ENCODE data around the gene FBXW8.

FBXW8 gene

DNA sequence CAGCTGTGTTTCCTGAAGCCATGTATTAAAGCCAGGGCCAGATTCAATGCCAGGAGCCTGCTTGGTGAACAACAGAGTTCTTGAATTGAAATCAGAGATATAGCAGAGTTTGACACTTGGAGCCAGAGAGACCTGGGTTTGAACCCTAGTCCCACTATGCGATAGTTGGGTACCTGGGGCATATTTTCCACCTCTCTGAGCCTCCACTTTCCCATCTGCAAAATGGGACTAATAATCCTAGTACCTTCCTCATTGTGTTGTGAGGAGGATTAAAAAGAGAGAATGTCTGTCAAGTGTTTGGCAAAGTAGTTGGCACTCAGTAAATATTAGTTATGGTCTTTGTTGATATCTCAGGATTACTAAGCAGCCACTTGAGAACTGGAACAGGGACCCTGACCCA lies 23.5 kb upstream of the FBXW8 start:
- no peak for DNase-seq (ENCODE audit: low read depth in 2 of 2)

DNA sequence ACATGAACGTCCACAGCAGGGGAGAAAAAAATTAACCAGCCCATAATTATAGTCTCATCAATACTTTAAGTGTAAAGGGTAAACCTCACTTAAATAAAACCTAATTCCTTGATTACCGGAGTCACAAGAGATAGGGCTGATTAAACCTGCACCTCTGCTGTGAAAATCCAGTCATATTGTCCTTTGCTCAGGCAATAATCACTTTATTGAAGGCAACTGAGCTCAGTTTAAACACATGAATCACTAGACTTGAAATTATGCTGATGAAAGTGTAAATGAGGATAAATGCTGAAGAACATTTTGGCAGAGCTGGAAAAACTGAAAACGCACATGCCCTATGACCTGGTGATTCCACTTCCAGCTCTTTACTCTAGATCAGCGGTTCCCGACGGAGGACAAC lies 22.9 kb upstream of the FBXW8 start:
- DNase-seq (ENCODE audit: low read depth in 2 of 2), result no peak

DNA sequence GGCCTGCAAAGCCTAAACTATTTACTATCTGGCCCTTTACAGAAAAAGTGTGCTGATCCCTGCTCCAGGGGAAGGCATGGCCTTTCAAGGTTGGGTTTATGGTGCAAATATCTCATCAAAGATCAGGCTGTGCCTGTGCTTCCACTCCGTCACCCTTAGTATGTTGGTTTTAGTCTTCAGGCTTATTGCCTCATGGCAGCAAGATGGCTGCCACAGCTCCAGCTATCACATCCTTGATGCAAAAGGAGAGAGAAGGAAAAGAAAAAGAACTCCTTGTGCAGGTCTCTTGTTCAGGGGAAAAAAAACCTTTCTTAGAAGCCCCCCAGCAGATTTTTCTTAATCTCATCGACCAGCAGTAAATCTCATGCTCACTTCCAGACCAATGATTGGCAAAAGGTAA lies 20.4 kb upstream of the FBXW8 start:
- no peak for DNase-seq (ENCODE audit: low read depth in 2 of 2)

DNA sequence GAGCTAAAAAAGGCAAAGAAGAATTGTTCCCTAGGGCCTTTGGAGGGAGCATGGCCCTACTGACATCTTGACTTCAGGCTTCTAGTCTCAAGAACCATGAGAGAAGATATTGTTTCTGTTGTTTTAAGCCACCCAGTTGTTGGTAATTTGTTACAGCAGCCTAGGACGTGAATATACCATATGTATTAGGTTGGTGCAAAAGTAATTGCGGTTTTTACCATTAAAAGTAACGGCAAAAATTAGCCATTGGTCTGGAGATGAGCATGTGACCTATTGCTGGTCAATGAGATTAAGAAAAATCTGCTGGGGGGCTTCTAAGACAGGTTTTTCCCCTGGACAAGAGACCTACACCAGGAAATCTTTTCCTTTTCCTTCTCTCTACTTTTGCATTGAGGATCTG lies 19.7 kb upstream of the FBXW8 start:
- DNase-seq (ENCODE audit: low read depth in 2 of 2), result no peak

DNA sequence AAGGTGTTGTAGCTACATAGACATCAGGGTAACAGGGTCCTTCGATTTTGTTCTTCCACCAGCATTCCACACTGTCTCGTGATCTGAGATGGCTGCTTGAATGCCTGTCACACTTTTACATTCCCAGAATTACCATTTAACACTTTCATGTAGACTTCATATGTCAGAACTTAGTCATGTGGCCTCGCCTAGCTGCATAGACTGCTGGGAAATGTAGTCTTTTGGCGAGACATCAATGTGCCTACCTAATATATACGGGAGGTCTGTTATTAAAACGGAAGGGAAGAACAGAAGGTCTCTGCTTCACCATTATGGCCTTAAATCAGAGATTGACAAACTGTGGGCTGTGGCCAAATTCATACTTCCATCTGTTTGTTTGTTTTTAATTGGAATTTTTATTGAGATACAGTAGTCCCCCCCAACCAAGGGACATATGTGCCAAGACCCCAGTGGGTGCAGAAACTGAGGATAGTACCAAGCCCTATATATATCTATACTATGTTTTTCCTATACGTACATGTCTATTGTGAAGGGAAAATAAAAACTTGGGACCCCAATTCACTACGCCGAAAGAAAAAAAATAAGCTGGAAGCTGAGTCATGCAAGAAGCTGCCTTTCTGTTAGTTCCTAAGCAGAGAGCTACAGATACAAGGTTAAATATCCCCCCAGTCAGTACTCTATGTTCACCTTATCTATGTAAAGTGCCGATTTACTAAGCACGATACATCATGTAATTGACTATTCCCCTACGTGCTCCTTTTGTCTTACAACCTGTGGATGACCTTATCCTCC lies 18.2 kb upstream of the FBXW8 start:
- no peak for DNase-seq (ENCODE audit: low read depth in 2 of 2)

DNA sequence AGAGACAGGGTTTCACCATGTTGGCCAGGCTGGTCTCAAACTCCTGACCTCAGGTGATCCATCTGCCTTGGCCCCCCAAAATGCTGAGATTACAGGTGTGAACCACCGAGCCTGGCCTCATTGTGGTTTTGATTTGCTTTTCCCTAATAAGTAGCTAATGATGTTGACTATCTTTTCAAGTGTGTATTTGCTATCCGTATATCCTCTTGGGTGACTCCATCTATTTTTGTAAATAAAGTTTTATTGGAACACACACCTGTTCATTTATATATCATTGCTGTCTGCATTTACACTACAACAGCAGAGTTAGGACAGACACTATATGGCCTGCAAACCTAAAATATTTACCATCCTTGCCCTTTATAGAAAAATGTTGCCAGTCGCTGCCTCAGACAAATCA lies 15.8 kb upstream of the FBXW8 start:
- DNase-seq (ENCODE audit: low read depth in 2 of 2), result no peak

DNA sequence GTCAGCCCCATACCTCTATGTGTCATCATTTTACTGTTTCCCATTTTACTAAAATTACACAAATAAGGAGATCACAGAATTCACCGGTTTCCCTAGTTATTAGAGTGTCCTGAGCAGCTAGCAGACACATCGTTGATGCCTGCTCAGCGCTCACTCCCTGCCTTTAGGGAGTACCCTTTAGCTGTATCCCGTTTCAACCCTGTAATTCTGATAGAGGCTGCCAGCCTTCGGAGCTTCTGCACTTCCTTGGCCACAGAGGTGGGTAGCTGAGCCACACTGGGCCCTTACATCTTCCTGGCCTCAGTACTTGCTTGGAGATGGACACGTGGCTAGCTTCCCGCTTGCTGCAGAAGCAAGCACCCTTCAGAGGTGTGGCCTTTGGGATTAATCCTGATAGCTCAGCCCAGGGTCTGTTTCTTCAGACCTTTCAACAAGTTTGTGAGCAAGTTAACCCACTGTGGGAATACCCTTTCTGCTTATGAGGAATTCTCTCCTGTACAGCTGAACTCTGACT lies 14.3 kb upstream of the FBXW8 start:
- DNase-seq (ENCODE audit: low read depth in 2 of 2), result no peak

DNA sequence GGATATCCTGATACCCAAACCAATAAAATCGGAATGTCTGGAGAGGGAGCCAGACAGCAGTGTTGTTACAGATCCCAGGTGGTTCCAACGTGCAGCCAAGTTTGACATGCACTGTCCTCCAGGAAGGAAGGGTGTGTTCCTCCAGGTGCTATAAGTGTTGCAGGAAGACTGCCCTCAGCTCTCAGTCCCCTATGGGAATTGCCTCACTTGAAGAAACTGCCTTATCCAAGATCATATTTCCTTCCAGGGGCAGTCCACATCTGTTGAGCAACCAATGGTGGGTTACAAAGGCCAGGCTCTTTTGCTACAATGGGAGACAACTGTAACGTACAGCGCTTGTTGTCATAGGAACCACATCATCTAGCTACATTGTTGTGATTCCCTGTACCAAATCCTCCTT lies 13.3 kb upstream of the FBXW8 start:
- DNase-seq (ENCODE audit: low read depth in 2 of 2), result no peak

DNA sequence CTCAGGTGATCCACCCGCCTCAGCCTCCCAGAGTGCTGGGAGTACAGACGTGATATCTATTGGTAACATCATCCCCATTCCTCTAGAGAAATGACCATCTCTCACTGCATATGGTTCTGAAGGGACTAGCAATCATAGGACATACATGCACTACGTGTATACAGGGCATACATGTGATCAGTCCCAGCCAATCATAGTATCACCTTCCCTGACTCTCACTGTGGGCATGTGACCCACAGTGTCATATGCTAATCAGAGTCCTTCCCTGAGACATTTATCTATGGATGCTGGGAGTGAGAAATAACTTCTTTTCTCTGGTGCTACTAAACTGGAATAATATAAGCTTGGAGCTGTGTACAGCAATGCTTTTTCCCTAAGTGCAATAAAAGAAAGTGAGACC lies 12.1 kb upstream of the FBXW8 start:
- no peak for DNase-seq (ENCODE audit: low read depth in 2 of 2)

DNA sequence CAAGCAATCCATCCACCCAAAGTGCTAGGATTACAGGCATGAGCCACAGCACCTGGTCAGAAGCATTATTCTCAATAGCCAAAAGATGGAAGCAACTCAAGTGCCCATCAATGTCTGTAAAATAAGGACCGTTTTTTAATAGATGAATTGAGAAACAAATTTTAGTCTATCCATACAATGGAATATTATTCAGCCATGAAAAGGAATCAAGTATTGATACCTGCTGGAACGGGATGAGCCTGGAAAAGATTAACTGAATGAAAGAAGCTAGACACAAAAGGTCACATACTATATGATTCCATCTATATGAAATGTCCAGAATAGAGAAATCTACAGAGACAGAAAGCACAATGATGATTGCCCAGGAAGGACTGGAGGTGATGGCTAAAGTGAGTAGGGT lies 9.1 kb upstream of the FBXW8 start:
- no peak for DNase-seq (ENCODE audit: low read depth in 2 of 2)

DNA sequence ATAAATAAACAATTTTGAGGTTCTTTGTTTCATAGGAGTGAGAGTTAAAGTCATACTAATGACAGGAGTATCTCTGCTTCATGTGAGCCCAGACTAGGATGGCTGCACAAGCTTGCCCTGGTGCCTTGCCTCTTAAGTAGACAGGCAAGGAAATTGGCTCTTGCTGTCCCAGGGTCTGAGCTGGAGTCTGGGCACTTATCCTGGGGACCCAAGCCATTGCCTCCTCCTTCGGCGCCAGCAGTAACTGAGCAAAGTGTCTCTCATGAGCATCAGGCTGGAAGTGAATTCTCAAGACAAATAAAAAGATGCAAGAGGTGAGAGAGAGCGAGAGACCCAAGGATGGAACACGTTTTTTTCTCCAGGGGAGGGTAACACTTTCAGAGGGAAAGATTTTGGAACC lies 6.9 kb upstream of the FBXW8 start:
- no peak for DNase-seq (ENCODE audit: low read depth in 2 of 2)

DNA sequence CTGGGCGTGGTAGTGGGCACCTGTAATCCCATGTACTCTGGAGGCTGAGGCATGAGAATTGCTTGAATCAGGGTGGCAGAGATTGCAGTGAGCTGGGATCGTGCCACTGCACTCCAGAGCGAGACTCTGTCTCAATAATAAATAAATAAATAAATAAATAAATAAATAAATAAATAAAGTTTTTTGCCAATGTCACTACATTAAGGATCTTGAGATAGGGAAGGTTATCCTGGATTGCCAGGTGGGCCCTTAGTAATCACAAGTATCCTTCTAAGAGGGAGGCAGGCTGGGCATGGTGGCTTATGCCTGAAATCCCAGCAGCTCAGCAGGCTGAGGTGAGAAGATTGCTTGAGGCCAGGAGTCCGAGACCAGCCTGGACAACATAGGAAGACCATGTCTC lies 4.5 kb upstream of the FBXW8 start:
- no peak for DNase-seq (ENCODE audit: low read depth in 2 of 2)

DNA sequence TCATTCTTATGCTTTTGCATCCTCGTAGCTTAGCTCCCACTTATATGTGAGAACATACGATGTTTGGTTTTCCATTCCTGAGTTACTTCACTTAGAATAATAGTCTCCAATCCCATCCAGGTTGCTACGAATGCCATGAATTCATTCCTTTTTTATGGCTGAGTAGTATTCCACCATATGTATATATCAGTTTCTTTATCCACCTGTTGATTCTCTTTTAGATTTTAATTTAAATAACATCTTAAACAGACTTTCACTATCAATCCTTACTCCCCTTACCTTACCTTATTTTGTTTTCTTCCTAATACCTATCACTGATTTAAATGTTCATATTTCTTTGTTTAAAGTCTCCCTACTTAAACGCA lies 488 bp upstream of the FBXW8 start:
- no peak for DNase-seq (ENCODE audit: low read depth in 2 of 2)

DNA sequence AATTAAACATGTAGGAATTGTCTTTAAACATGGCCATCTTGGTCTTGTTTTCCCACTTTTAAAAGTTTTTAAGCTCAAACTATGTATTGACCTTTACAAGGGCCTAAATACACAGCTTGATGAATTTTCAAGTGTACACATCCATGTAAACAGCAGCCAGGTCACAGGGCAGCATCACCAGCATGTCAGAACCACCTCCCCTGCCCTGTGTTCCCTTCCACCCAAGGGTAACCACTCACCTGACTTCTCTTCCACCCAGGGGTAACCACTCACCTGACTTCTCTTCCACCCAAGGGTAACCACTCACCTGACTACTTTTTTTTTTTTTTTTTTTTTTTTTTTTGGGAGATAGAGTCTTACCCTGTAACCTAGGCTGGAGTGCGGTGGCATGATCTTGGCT lies 4.6 kb downstream of the FBXW8 start:
- DNase-seq (ENCODE audit: low read depth in 2 of 2), result no peak

DNA sequence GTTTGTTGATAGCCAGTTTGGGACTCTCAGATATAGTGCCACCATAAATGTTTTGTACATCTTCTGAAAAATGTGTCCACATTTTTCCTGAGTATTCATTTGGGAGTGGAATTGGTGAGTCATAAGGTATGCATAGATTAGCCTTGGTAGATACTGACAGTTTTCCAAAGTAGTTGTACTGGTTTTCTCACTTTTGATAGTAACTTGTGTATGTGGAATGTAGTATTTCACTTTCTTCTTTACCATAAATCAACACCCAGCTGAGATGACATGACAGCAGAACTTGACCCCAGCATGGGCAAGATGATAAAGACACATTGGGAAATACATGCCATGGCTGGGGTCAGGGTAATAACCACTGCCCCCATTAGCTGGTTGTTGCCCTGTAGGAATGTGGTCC lies 5.4 kb downstream of the FBXW8 start:
- DNase-seq (ENCODE audit: low read depth in 2 of 2), result no peak

DNA sequence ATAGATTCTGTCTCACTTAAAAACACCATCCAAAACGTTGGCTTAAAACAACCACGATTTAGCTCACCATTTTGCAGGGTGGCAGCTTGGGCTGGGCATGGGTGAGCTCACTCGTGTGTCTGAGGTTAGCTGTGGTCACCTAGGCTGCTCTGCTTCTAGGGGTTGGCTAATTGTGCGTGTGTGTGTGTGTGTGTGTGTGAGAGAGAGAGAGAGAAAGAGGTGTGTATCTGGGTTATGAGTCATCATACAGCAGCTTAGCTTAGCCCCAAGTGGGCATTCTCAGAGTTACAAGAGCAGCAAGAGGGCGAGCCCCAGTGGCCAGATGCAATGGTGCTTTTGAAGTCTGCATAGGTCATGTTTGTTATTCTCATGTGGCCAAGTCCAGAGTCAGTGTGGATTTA lies 6.0 kb downstream of the FBXW8 start:
- DNase-seq (ENCODE audit: low read depth in 2 of 2), result peak in 1 of 2 donors; percentile 11

DNA sequence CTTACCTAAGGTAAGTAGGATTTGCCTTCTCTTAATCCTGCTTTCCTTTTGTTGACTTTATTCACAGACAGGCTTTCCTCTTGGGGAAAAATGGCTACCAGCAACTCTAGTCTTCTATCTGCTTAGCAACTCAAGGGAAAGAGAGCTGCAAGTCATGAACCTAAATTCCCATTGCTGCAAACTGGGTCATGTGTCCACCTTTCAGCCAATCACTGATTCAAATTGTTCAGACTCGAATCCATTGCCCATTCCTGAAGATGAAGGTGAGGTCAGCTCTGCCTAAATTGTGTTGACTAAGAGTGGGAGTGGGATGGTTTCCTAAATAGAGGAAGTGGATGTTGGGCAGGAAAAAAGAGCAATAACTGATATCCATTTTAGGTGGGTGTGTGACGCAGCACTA lies 7.7 kb downstream of the FBXW8 start:
- DNase-seq (ENCODE audit: low read depth in 2 of 2), result no peak

DNA sequence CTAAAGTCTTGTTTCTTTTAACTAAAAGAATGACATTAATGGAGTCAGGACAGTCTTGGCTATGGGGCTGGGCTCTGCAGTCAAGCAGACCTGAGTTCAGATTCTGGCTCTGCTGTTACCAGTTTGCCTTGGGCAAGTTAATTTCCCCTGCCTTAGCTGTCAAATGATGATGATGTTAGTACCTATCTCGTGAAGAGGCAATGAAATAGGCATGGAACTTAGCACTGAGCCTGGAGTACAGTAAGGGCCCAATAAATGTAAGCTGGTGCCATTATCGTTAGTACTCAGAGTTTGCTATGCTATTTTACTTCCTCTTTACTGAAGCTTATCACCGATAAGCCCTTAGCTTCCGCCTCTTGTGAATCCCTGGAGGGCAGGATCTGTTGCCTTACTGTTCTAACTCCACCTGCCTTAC lies 8.5 kb downstream of the FBXW8 start:
- DNase-seq (ENCODE audit: low read depth in 2 of 2), result no peak

DNA sequence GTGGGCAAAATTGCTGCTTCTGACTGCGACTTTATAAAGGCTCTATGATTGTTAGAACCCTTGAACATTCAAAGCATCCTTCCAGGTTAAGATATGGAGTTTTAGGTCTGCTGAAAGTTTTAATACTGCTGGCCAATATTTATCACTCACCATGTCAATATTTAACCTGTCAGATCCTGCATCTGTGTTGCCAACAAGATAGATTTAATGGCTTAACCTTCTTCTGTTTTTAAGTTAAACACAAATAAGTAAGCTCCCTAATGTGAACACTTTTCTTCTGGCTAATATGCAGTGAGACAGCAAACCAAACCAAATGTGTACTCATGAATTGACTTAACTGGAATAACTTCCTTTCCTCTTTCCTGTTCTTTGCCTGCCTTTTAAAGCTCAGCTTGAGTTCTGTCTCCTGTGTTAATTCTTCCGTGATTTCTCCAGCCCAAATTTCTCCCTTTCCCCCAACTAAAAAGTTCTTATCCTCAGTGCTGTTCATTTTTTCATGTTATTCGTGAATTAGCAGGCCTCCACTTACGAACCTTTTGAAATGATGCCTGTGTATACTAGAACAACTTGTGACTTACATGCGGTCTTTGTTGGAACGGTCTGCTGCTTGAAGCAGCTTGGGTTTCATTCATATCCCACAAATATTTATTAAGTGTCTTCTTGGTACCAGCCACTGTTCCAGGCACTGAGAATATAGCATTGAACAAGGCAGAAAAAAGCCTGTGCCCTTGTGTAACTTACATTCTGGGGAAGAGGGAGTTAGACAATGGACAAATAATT lies 9.1 kb downstream of the FBXW8 start:
- DNase-seq (ENCODE audit: low read depth in 2 of 2), result no peak

DNA sequence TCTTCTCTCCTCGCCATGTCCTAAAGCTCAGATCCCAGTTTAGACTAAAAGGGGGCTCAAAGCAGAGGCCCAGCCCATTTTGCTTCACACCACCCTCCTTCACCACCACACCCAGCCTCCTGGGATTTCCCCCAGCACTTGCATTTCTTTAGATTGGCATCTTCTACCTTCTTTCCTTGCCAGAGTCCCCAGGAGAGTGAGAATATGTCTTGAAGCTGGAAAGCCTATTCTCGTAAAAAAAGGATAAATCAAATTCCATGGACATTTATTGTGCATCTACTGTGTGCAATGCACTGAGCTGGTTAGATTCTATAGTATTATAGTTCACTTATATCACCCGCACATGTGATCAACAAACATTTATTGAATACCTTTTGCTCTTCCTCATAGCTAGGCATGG lies 10.2 kb downstream of the FBXW8 start:
- no peak for DNase-seq (ENCODE audit: low read depth in 2 of 2)

DNA sequence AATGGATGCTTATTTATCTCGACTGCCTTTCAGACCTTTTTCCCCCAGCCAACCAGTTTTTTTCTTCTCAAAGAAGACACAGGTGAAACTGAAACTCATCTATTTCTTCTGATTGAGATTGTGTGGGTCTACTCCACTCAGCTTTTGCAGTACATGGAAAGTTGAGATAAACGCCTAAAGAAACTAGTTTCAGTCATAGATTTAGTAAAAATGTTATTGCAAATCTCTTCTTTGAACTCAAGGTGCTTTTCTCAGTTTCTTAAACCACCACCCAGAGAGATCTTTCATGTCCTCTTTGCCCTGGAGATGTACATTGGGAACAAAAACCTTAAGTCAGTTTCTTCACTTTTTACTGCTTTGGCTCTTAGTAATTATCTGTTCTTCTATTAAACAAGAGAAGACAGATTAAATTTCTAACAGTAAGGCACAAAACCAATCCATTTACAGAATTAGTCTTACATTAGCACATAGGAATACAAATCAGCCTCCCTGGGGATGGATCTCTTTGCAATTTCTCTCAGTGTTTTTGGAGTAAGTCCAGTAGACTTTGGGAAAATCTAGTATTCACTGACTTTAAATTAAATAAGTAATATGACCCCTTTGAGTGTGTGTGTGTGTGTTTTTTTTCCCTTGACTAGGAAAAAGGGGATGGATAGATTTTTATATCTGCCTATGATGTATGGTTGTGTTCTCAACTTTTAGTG lies 11.6 kb downstream of the FBXW8 start:
- no peak for DNase-seq (ENCODE audit: low read depth in 2 of 2)

DNA sequence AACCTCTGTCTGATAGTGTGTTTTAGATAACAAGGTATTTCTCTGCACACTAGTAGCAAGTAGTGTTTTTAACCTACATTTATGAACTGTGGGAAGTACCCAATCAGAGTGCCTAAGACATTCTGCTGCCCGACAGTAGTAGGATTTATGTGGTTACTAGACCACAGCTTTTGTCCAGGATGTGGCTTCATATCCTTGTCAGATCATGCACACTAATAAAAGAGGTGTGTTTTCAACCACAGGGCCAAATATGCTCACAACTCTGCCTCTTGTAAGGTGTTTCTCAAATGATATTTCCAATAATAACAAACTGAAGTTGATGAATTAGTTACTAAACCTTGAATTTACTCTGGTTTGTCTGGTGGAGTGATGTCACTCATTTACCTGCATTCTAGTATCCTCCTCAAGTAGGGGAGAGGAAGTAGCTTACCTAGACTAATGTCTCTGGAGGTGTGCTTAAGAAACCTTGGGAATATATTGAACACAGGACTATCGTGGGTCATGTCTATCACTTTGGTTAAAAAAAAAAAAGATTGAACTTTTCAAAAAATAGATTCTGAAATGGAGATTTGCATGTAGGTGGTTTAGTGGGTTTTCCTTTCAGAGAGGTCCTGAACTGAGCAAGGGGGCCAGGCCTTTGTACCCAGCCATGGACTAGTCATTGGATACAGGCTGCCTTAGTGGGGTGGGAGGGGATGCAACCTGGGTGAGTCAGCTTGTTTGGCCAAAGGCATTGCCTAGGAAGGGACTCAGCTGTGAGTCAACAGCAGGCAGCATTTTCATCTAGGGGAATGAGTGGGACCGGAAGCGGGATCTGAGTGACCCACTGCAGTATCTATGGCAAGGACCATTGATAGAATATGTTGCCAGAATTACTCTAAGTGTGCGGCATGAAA lies 14.1 kb downstream of the FBXW8 start:
- DNase-seq (ENCODE audit: low read depth in 2 of 2), result peak in 1 of 2 donors; percentile 14
